NCI-H510A treated with DMSO at 0.1 percent for 48 hours (cell line): ENCODE results near the gene POR.

ENCODE experiments used
- DNase-seq: peaks from one replicate; lab custom pipeline; 2025; lab: John Stamatoyannopoulos, UW

The POR gene

GRCh38 chr7:76029682-76030081, 114.7 kb downstream of the POR start:
- peak; percentile 46 for DNase-seq

GRCh38 chr7:76031964-76032363, 117.0 kb downstream of the POR start:
- DNase-seq, result no peak
